Skeletal muscle satellite cell (primary cell): Measurements from ENCODE around the gene CD226.
"Not testable (repeated sequence)": the region's sequence is repeated elsewhere in the genome, so short reads cannot be mapped to it uniquely, and the experiment has no call there.

ENCODE experiments used
- H3K27me3 ChIP-seq: 2 replicates; pipeline ENCODE4 v1.7.0; 2013; ENCODE audit warnings: low read length; ENCODE audit not compliant: control insufficient read depth, insufficient read depth
- H3K36me3 ChIP-seq: 2 replicates; pipeline ENCODE4 v1.7.0; 2013; ENCODE audit warnings: mild to moderate bottlenecking, control low read depth, low read length; ENCODE audit not compliant: insufficient read depth
- H3K4me1 ChIP-seq: 2 replicates; pipeline ENCODE4 v1.7.0; 2013; ENCODE audit warnings: low read length; ENCODE audit not compliant: control insufficient read depth, insufficient read depth
- H3K4me2 ChIP-seq: 2 replicates; pipeline ENCODE4 v1.7.0; 2013; ENCODE audit warnings: mild to moderate bottlenecking, low read length
- H3K4me3 ChIP-seq: 2 replicates; pipeline ENCODE4 v1.7.0; 2013; ENCODE audit warnings: low read length
- H3K9ac ChIP-seq: 2 replicates; pipeline ENCODE4 v1.7.0; 2013; ENCODE audit warnings: mild to moderate bottlenecking, low read depth, low read length, moderate library complexity
- H3K9me3 ChIP-seq: replicated peaks from 2 replicates; pipeline ENCODE4 v1.7.0; 2013; ENCODE audit warnings: mild to moderate bottlenecking, control low read depth, low read length

The CD226 gene

DNA sequence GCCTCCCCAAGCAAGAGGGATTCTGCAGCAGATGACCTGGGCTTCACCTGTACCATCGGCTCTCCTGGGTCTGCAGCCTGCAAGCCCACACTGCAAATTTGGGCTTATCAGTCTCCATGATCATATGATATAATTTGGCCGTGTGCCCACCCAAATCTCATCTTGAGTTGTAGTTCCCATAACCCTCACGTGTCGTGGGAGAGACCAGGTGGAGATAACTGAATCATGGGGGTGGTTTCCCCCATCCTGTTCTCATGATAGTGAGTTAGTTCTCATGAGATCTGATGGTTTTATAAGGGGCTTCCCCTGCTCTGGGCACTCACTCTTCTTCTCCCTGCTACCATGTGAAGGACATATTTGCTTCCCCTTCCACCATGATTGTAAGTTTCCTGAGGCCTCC is 7.9 kb downstream of the CD226 start:
- H3K9me3 ChIP-seq, H3K4me3 ChIP-seq, H3K9ac ChIP-seq, H3K27me3 ChIP-seq, H3K36me3 ChIP-seq, H3K4me1 ChIP-seq, H3K4me2 ChIP-seq: not testable (repeated sequence)

GRCh38 chr18:69936191-69936558 is 11.5 kb downstream of the CD226 start:
- peaks cover 6% of the 10 kb centered on the region for H3K4me1 ChIP-seq
- H3K4me3 ChIP-seq = no peak overlapping the region

GRCh38 chr18:69935319-69936190 is 12.1 kb downstream of the CD226 start:
- peaks cover 6% of the 10 kb centered on the region for H3K4me1 ChIP-seq
- no peak overlapping the region for H3K9ac ChIP-seq
- H3K36me3 ChIP-seq = no peaks in the 10 kb centered on the region
- H3K4me2 ChIP-seq = no peak overlapping the region
- H3K4me3 ChIP-seq = no peak overlapping the region
- H3K27me3 ChIP-seq = no peaks in the 10 kb centered on the region
- no peaks in the 10 kb centered on the region for H3K9me3 ChIP-seq

More at GRCh38 chr18:69936191-69936558, 11.5 kb downstream of the CD226 start:
- no peaks in the 10 kb centered on the region for H3K9me3 ChIP-seq
- H3K9ac ChIP-seq = no peak overlapping the region
- no peaks in the 10 kb centered on the region for H3K36me3 ChIP-seq
- no peak overlapping the region for H3K4me2 ChIP-seq
- H3K27me3 ChIP-seq = no peaks in the 10 kb centered on the region

GRCh38 chr18:69934601-69935265 is 12.9 kb downstream of the CD226 start:
- H3K4me3 ChIP-seq = no peak overlapping the region
- no peak overlapping the region for H3K9ac ChIP-seq
- no peaks in the 10 kb centered on the region for H3K9me3 ChIP-seq
- no peaks in the 10 kb centered on the region for H3K27me3 ChIP-seq
- H3K4me2 ChIP-seq = no peak overlapping the region
- no peaks in the 10 kb centered on the region for H3K36me3 ChIP-seq
- H3K4me1 ChIP-seq = peaks cover 6% of the 10 kb centered on the region

- H3K36me3 ChIP-seq = no peaks in the 10 kb centered on the region
- no peak overlapping the region for H3K4me2 ChIP-seq
- H3K9me3 ChIP-seq = no peaks in the 10 kb centered on the region
- H3K9ac ChIP-seq = no peak overlapping the region
- H3K27me3 ChIP-seq = no peaks in the 10 kb centered on the region
- H3K4me3 ChIP-seq = no peak overlapping the region
- no peaks in the 10 kb centered on the region for H3K4me1 ChIP-seq
Observed at GRCh38 chr18:69929041-69929774, 18.5 kb downstream of the CD226 start.

- Histone ChIP-seq H3K27me3 (no peaks in the 10 kb centered on the region), H3K4me1 (no peaks in the 10 kb centered on the region), H3K4me2 (no peak overlapping the region), H3K9me3 (no peaks in the 10 kb centered on the region), H3K9ac (no peak overlapping the region), H3K36me3 (no peaks in the 10 kb centered on the region), H3K4me3 (no peak overlapping the region)
Observed at GRCh38 chr18:69916412-69916811, 31.3 kb downstream of the CD226 start.

- Histone ChIP-seq H3K4me1 (no peaks in the 10 kb centered on the region), H3K9ac (no peak overlapping the region), H3K4me3 (no peak overlapping the region), H3K27me3 (no peaks in the 10 kb centered on the region), H3K4me2 (no peak overlapping the region), H3K9me3 (no peaks in the 10 kb centered on the region), H3K36me3 (peaks cover 4% of the 10 kb centered on the region)
Observed at GRCh38 chr18:69908838-69909237, 38.8 kb downstream of the CD226 start.

GRCh38 chr18:69906765-69907164 is 40.9 kb downstream of the CD226 start:
- H3K36me3 ChIP-seq = peaks cover 4% of the 10 kb centered on the region
- no peak overlapping the region for H3K4me2 ChIP-seq
- no peak overlapping the region for H3K4me3 ChIP-seq
- no peaks in the 10 kb centered on the region for H3K9me3 ChIP-seq
- no peaks in the 10 kb centered on the region for H3K4me1 ChIP-seq
- no peaks in the 10 kb centered on the region for H3K27me3 ChIP-seq
- H3K9ac ChIP-seq = no peak overlapping the region

- Histone ChIP-seq H3K9me3 (no peaks in the 10 kb centered on the region), H3K27me3 (no peaks in the 10 kb centered on the region), H3K36me3 (no peaks in the 10 kb centered on the region), H3K4me2 (no peak overlapping the region), H3K4me1 (no peaks in the 10 kb centered on the region), H3K4me3 (no peak overlapping the region), H3K9ac (no peak overlapping the region)
Observed at GRCh38 chr18:69900941-69901340, 46.7 kb downstream of the CD226 start.

GRCh38 chr18:69899154-69899923 is 48.3 kb downstream of the CD226 start:
- not testable (repeated sequence) for H3K27me3 ChIP-seq

DNA sequence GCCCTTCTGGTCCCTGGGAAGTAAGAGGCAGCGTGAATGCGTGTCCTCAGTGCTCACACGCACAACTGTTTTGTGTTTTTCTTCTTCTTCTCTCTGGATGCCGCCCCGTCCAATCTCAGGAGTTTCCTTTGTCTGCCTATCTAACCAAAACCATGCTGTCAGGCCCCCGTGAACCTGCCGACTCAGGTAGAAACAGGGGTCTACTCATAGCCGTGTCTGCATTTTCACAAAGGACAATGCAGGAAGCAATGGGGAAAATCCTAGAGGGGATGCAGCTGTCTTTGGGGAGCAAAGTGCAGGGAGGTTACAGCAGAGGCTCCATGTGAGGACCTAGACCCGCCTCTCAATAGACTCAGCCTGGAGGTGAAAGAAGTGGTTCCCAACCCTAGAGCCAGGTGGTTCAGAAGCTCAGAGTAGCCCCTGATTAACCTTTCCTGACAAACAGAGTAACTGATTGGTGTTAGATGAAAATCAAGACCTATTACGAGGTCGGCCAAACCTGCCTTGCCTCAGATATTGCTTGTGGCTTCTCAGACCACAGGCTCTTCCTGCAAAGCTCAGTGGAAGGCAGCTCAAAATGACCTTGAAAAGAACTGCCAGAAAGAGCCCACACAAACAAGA is 49.3 kb downstream of the CD226 start:
- Histone ChIP-seq H3K9ac (no peak overlapping the region), H3K4me2 (no peak overlapping the region), H3K9me3 (no peaks in the 10 kb centered on the region), H3K27me3 (no peaks in the 10 kb centered on the region), H3K36me3 (no peaks in the 10 kb centered on the region), H3K4me3 (no peak overlapping the region), H3K4me1 (no peaks in the 10 kb centered on the region)

More at GRCh38 chr18:69899154-69899923, 48.3 kb downstream of the CD226 start:
- H3K4me2 ChIP-seq, H3K36me3 ChIP-seq, H3K9ac ChIP-seq, H3K9me3 ChIP-seq, H3K4me1 ChIP-seq, H3K4me3 ChIP-seq: not testable (repeated sequence)
